Activated T-helper 1 cell treated with anti-CD3 and anti-CD28 coated beads, Interleukin-12 subunit alpha, Interleukin-12 subunit beta, Interleukin-2, Interleukin-4 antibody, amounts not matched to agents 30 ng/mL and 10 ng/mL and 1 ng/mL, durations not matched to agents 14 hours and 24 hours and 36 hours (primary cell): Measurements from ENCODE around the gene SPRING1. TPM values are rescaled to one million over a fixed set of nuclear protein-coding genes. Genes with fewer than 3 reads are reported as not detected.
"Not testable (repeated sequence)": the region's sequence is repeated elsewhere in the genome, so short reads cannot be mapped to it uniquely, and the experiment has no call there.

Experiments
- DNase-seq: peaks from one replicate; pipeline ENCODE4 v3.0.0; 2021; ENCODE audit warnings: low spot score
- H3K27ac Mint-ChIP-seq: one replicate; pipeline ENCODE4 v1.8.0; 2021; ENCODE audit warnings: mild to moderate bottlenecking, mixed read lengths
- H3K27me3 Mint-ChIP-seq: one replicate; pipeline ENCODE4 v1.8.0; 2022; ENCODE audit warnings: mild to moderate bottlenecking, moderate library complexity, mixed read lengths; ENCODE audit not compliant: insufficient read depth
- H3K36me3 Mint-ChIP-seq: one replicate; pipeline ENCODE4 v1.8.0; 2021; ENCODE audit warnings: low read depth, mixed read lengths
- H3K4me1 Mint-ChIP-seq: one replicate; pipeline ENCODE4 v1.8.0; 2021; ENCODE audit warnings: low read depth, mixed read lengths
- H3K4me3 Mint-ChIP-seq: one replicate; pipeline ENCODE4 v1.8.0; 2021; ENCODE audit warnings: mild to moderate bottlenecking, moderate library complexity, mixed read lengths
- H3K9me3 Mint-ChIP-seq: one replicate; pipeline ENCODE4 v1.8.0; 2021; ENCODE audit warnings: mixed read lengths
- intact Hi-C: fragments of 100-400 bp; cut with micrococcal nuclease; formaldehyde crosslinking; loops from one replicate; pipeline ENCODE4 v1.15.1; 2024
- total RNA-seq: library from RNA; stranded (reverse); gene quantifications from 2 replicates; pipeline ENCODE4 v1.2.3, GENCODE V29; 2022

SPRING1 gene
- total RNA-seq, 1 donor from 2014 or later = 31.0 TPM

GRCh38 chr12:116760622-116761020 lies 22.8 kb upstream of the SPRING1 start:
- Mint-ChIP-seq H3K27ac (no peak overlapping the region), H3K4me3 (peak overlapping the region; percentile 76), H3K9me3 (no peaks in the 10 kb centered on the region), H3K4me1 (peaks cover 15% of the 10 kb centered on the region), H3K27me3 (no peaks in the 10 kb centered on the region), H3K36me3 (no peaks in the 10 kb centered on the region)
- DNase-seq = no peak
- intact Hi-C loops = no loop called here

- Mint-ChIP-seq H3K9me3 (no peaks in the 10 kb centered on the region), H3K27ac (peak overlapping the region; percentile 62)
- intact Hi-C loops = no loop called here
Observed at GRCh38 chr12:116759783-116760621, 22.1 kb upstream of the SPRING1 start.

GRCh38 chr12:116754783-116755182 lies 16.9 kb upstream of the SPRING1 start:
- H3K36me3 Mint-ChIP-seq, intact Hi-C loops: not testable (repeated sequence)
- peaks cover 15% of the 10 kb centered on the region for H3K4me1 Mint-ChIP-seq

More at GRCh38 chr12:116759783-116760621, 22.1 kb upstream of the SPRING1 start:
- no peak for DNase-seq
- Mint-ChIP-seq H3K27me3 (no peaks in the 10 kb centered on the region), H3K4me3 (peak overlapping the region; percentile 76), H3K4me1 (peaks cover 15% of the 10 kb centered on the region), H3K36me3 (no peaks in the 10 kb centered on the region)

DNA sequence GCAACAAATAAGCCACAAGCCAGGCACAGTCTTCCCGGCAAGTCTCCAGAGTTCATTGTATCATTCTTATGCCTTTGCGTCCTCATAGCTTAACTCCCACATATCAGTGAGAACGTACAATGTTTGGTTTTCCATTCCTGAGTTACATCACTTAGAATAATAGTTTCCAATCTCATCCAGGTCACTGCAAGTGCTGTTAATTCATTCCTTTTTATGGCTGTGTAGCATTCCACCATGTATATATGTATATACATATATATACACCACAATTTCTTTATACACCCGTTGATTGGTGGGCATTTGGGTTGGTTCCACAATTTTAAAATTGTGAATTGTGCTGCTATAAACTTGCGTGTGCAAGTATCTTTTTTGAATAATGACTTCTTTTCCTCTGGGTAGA lies 16.2 kb upstream of the SPRING1 start:
- H3K27me3 Mint-ChIP-seq, DNase-seq: not testable (repeated sequence)

More at GRCh38 chr12:116754783-116755182, 16.9 kb upstream of the SPRING1 start:
- H3K9me3 Mint-ChIP-seq, H3K27me3 Mint-ChIP-seq, H3K27ac Mint-ChIP-seq, H3K4me3 Mint-ChIP-seq, DNase-seq: not testable (repeated sequence)

GRCh38 chr12:116750298-116750697 lies 12.4 kb upstream of the SPRING1 start:
- H3K27me3 Mint-ChIP-seq = no peaks in the 10 kb centered on the region
- no peak overlapping the region for H3K4me3 Mint-ChIP-seq
- intact Hi-C loops = no loop called here
- H3K4me1 Mint-ChIP-seq = no peaks in the 10 kb centered on the region
- no peaks in the 10 kb centered on the region for H3K36me3 Mint-ChIP-seq
- H3K27ac Mint-ChIP-seq = no peak overlapping the region
- H3K9me3 Mint-ChIP-seq = no peaks in the 10 kb centered on the region
- no peak for DNase-seq

More for the DNA sequence above, 16.2 kb upstream of the SPRING1 start:
- H3K36me3 Mint-ChIP-seq, H3K4me3 Mint-ChIP-seq, H3K9me3 Mint-ChIP-seq, intact Hi-C loops, H3K27ac Mint-ChIP-seq: not testable (repeated sequence)
- H3K4me1 Mint-ChIP-seq = peaks cover 15% of the 10 kb centered on the region

DNA sequence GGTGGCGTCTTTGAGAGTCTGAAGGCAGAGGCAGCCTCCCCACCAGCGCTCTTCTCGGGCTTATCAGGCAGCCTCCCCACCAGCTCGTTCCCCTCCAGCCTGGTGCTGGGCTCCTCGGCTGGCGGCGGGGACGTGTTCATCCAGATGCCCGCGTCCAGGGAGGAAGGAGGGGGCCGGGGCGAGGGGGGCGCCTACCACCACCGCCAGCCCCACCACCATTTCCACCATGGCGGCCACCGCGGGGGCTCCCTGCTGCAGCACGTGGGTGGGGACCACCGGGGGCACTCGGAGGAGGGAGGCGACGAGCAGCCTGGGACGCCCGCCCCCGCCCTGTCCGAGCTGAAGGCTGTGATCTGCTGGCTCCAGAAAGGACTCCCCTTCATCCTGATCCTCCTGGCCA lies 12.0 kb upstream of the SPRING1 start:
- H3K27ac Mint-ChIP-seq = no peak overlapping the region
- no peak overlapping the region for H3K4me3 Mint-ChIP-seq
- DNase-seq = no peak
- H3K4me1 Mint-ChIP-seq = no peaks in the 10 kb centered on the region
- no peaks in the 10 kb centered on the region for H3K27me3 Mint-ChIP-seq
- H3K9me3 Mint-ChIP-seq = no peaks in the 10 kb centered on the region
- intact Hi-C loops = no loop called here
- H3K36me3 Mint-ChIP-seq = no peaks in the 10 kb centered on the region

DNA sequence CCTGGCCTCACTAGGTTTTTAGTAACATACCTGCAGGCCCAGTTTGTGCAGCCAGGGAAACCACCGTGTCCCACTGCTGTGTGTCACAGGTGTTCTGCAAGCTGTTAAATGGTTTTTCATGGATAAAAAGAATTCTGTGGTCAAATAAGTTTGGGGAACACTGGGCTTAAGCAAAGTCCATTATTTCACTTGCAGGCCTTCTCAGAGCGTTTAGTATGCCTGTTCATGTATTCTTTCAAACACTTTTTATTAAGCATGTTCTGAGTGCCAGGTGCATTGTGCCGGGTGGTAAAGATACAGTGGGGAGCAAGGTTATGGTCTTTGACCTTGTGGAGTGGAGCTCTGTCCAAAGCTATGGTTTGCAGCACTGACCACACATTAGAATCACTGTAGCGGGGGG lies 7.7 kb upstream of the SPRING1 start:
- no peak for DNase-seq
- Mint-ChIP-seq H3K9me3 (no peaks in the 10 kb centered on the region), H3K4me3 (no peak overlapping the region), H3K27ac (no peak overlapping the region), H3K4me1 (no peaks in the 10 kb centered on the region), H3K36me3 (no peaks in the 10 kb centered on the region), H3K27me3 (no peaks in the 10 kb centered on the region)
- intact Hi-C loops = no loop called here

GRCh38 chr12:116744766-116745165 lies 6.9 kb upstream of the SPRING1 start:
- no peak overlapping the region for H3K4me3 Mint-ChIP-seq
- no peaks in the 10 kb centered on the region for H3K9me3 Mint-ChIP-seq

GRCh38 chr12:116742787-116743186 lies 4.9 kb upstream of the SPRING1 start:
- DNase-seq, H3K4me1 Mint-ChIP-seq, H3K4me3 Mint-ChIP-seq, H3K9me3 Mint-ChIP-seq, H3K36me3 Mint-ChIP-seq, H3K27me3 Mint-ChIP-seq, H3K27ac Mint-ChIP-seq, intact Hi-C loops: not testable (repeated sequence)

More at GRCh38 chr12:116744766-116745165, 6.9 kb upstream of the SPRING1 start:
- no peaks in the 10 kb centered on the region for H3K36me3 Mint-ChIP-seq
- DNase-seq = no peak
- H3K27me3 Mint-ChIP-seq = no peaks in the 10 kb centered on the region
- no peaks in the 10 kb centered on the region for H3K4me1 Mint-ChIP-seq
- intact Hi-C loops = no loop called here
- no peak overlapping the region for H3K27ac Mint-ChIP-seq

DNA sequence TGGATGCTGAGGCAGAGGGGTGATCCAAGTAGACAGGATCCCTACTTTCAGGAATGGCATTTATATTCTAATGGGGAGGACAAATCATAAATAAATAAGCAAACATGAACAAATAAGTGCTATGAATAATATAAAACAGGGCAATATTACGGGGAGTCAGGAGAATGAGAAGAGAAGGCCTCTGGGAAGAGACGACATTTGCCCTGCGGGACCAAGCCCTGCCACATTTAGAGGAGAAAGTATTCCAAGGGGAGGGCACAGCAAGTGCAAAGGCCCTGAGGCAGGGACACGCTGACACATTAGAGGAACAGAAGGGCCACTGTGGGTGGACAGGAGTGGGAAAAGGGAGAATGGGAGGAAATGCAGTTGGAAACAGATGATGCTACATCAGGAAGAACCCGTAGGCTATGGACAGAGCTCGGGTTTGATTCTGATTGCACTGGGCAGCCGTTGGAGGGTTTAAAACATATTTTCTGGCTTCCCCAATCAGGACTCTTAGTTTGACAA lies 1.6 kb upstream of the SPRING1 start:
- no peak for DNase-seq
- H3K27ac Mint-ChIP-seq = no peak overlapping the region
- H3K27me3 Mint-ChIP-seq = no peaks in the 10 kb centered on the region
- H3K4me1 Mint-ChIP-seq = peaks cover 13% of the 10 kb centered on the region
- intact Hi-C loops = loop anchor here (2.0 to 5.0 kb wide), 3 partner anchors 207 to 1637 kb away; partner anchors contain the start of genes MED13L and SUDS3
- H3K36me3 Mint-ChIP-seq = peaks cover 8% of the 10 kb centered on the region
- H3K4me3 Mint-ChIP-seq = no peak overlapping the region
- no peaks in the 10 kb centered on the region for H3K9me3 Mint-ChIP-seq

- H3K36me3 Mint-ChIP-seq = peaks cover 17% of the 10 kb centered on the region
- DNase-seq = no peak
- intact Hi-C loops = loop anchor here (5.0 kb wide), 2 partner anchors 205 to 460 kb away; partner anchors contain the start of gene MED13L
- H3K4me3 Mint-ChIP-seq = peak overlapping the region; percentile 85
- H3K4me1 Mint-ChIP-seq = peaks cover 13% of the 10 kb centered on the region
- H3K27me3 Mint-ChIP-seq = no peaks in the 10 kb centered on the region
- H3K9me3 Mint-ChIP-seq = no peaks in the 10 kb centered on the region
- peak overlapping the region; percentile 85 for H3K27ac Mint-ChIP-seq
Observed at GRCh38 chr12:116736962-116737773, 701 bp downstream of the SPRING1 start.

DNA sequence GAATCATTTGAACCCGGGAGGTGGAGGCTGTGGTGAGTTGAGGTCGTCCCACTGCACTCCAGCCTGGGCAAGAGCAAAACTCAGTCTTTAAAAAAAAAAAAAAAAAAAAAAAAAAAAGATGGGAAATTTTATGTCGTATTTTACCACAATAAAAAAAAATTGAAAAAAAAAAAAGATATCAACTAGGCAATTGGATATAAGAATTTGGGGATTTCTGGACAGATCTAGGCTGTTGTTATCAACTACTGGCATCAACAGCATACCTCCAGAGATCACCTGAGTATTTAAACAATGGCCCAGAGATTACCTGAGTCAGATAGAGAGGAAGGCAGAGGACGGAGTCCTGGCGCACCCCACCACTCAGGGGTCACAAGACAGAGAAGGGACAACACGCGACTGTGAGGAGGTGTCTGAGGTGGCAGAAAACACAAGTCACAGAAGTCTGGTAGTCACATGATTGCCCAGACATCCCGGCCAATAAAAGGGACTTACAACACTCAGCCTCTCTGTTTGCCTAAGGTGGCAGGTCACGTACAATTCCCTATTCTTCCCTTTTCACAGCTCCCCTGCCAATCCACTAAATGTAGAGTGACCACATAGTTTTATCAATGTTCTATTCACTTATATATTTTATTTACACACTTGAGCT lies 1.8 kb downstream of the SPRING1 start:
- Mint-ChIP-seq H3K27ac (no peak overlapping the region), H3K36me3 (peaks cover 17% of the 10 kb centered on the region), H3K4me3 (peak overlapping the region; percentile 85), H3K27me3 (no peaks in the 10 kb centered on the region), H3K9me3 (no peaks in the 10 kb centered on the region), H3K4me1 (peaks cover 13% of the 10 kb centered on the region)
- intact Hi-C loops = loop anchor here (5.0 kb wide), 2 partner anchors 204 to 459 kb away; partner anchors contain the start of gene MED13L
- no peak for DNase-seq
